GM18868 (cell line): ENCODE measurements around the gene FNDC10.
"Not testable (repeated sequence)": the region's sequence is repeated elsewhere in the genome, so short reads cannot be mapped to it uniquely, and the experiment has no call there.

Source experiments
- ATAC-seq: cut with Tn5 transposase; IDR thresholded peaks from one replicate; pipeline ENCODE4 v1.9.1; 2021; ENCODE audit warnings: mild to moderate bottlenecking, moderate library complexity; ENCODE audit not compliant: unreplicated experiment

Gene FNDC10

DNA sequence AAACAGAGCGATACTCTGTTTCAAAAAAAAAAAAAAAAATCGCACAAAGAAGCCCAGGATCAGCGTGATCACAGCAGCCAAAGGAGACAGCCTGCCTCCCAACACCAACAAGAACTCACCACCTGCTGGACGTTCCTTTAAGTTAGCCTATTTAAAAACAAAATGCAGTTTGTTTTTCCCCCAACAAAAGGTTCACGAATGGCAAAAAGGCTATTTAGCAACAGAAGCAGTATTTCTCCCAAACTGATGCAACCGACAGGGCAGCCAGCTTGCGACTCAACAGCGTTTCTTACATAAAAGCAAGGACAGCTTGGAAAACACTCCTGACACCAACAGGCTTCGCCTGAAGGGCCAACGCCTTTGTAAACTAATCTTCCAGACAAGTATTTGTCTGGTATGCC lies 32.0 kb downstream of the FNDC10 start:
- ATAC-seq, result no peak

DNA sequence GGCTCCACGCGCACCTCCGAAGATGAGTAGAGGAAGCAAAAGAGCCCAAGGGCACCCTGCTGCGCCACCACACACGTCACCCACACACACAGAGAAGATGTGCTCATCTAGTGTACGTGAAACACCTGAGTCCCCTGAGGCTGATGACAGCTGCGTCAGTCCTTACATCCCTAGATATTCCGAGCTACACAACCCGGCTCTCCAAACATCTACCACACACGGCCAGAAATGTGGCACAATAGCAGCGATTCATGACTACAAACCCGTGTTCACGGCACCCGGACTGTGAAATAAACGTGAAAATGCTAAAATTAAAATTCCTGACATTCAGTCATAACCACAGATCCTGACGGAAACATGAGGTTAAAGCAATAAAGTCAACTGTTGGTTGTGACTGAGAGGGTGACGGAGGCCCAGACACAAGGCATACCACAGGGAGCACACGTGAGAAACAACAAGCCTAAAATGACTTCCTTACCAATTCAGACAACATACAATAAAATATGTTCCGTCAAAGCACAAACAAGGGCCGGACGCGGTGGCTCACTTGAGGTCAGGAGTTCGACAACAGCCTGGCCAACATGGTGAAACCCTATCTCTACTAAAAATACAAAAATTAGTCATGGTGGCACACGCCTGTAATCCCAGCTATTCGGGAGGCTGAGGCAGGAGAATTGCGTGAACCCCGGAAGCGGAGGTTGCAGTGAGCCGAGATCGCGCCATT lies 32.6 kb downstream of the FNDC10 start:
- no peak for ATAC-seq

DNA sequence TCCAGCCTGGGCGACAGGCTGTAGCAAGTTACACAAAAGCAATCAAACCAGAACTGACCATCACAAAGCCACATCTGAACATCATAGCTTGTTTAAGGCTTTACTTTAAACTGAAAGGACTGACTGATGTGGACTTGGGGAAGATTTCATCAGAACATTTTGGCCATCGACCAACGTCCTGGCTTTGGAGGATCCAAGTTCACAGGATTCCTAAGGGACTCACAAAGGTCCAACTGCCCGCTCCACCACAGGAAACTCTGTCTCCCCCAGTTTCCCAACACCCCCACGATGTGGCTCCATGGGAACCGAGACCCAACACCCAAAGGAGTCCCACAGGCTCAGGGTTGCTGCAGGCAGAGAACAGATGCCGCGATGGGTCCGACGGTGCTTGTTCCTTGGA lies 34.6 kb downstream of the FNDC10 start:
- ATAC-seq, result no peak

DNA sequence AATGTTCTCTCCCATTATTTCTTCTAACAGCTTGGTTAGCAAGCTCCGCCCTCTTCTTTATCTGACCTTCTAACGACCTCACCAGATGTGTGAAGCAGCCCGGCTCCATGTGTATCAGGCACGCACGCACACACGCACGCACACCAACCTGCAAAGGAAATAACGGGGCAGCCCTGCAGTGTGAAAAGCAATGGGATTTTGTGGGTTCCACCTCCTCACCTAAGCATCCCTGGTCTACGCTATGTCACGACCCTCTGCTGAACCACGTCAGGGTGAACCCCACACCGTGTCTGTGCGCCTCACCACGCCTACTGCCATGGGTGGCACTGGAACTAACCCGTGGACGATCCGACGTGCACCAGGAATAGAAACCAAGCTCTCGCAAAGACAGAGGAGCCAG lies 35.7 kb downstream of the FNDC10 start:
- ATAC-seq, result no peak

DNA sequence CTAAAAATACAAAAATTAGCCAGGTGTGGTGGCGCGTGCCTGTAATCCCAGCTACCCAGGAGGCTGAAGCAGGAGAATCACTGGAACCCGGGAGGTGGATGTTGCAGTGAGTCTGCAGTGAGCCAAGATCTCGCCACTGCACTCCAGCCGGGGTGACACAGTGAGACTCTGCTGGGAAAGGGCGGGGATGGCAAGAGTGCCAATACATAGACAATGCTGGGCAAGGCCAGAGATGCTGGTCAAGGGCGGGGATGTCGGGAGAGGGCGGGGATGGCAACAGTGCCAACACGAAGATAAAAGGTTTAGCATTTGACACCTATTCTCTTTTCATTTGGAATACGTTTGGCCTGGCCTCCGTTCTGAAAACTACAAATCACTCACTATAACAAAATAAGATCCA lies 36.2 kb downstream of the FNDC10 start:
- ATAC-seq, result no peak

DNA sequence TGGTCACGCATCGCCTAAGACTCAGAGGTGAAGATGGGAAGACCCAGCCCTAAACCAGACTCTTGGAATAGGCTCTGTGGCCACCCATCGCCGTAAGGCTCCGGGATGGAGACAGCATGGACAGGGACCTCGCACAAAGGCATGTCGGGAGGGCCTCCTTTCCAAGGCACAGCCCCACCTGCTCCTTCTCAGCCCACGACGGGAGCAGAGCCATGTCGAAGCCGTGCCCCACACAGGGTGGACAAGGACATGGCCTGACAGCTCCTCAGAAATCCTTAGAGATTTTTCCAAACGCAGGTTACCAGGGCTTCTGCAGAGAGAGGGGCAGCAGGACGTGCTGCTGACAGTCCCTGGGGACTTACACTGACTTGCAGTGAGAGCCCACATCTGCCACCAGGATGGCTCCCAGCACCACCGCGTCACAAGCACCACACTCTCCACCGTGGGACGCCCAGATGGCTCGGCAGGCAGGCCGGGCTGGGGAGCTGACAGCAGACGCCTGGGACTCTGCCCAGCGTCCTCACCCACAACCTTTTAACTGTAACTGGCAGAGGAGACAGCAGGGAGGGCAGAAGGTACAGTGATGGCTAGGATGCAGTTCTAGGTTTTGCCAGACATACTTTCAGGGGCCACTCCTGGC lies 37.3 kb downstream of the FNDC10 start:
- ATAC-seq, result no peak

DNA sequence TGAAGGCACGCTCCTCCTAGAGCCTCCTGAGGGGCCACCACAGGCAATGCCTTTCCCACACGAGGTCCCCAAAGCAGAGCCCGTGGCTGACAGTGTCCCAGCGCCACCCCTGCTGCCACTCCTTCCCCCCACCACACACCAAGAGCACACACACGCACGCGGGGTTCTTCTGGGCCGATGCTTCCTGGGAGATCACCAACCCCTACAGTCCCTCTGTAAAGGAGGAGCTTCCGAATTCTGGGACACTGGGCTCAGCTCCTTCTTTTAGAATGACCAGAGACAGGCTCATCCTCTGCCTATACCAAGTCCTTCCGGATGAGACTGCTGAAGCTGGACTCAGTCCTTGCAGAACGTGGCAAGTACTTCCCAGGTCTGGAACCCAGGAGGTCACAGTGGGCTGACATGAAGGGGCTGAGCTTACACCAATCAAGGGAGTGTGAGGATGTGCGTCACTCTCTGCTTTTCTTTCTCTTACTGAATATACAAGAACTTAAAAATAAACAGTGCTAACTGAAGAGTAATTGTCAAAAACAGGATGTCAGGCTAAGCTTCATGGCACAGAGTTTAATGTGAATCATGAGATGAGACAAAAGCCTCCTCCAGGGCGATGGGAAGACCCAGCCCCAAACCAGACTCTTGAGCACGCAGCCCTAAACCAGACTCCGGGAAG lies 38.0 kb downstream of the FNDC10 start:
- no peak for ATAC-seq

DNA sequence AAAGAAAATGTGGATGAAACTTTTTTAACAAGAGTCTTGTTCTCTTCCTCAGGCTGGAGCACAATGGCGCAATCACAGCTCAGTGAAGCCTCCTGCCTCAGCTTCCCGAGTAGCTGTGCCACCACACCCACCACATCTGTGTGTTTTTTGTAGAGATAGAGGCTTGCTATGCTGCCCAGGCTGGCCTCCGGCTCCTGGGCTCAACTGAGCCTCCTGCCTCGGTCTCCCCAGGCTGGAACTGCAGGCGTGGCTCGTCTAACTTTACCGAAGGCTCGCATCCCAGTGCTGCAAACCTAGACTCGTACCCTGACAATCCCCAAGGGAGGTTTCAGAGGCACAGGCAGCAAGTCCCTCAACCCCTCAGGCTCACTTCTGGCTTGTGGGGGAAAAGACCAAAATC lies 39.8 kb downstream of the FNDC10 start:
- ATAC-seq, result no peak

DNA sequence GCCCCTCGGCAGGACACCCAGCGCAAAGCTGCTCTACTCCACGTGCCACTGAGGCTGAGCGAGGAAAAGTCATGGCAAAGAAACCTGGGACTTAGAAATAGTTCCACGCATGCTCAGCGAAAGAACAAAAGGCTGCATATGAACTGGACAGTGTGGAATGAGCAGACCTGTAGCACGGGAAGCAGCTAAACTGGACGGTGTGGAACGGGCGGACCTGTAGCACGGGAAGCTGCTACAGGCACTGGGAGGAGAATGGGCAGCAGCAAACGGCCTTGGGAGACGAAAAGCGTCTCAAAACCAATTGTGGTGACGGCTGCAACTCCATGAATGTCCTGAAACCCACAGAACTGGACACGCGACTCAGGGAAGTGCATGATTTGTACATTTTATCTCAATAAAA lies 40.9 kb downstream of the FNDC10 start:
- no peak for ATAC-seq

DNA sequence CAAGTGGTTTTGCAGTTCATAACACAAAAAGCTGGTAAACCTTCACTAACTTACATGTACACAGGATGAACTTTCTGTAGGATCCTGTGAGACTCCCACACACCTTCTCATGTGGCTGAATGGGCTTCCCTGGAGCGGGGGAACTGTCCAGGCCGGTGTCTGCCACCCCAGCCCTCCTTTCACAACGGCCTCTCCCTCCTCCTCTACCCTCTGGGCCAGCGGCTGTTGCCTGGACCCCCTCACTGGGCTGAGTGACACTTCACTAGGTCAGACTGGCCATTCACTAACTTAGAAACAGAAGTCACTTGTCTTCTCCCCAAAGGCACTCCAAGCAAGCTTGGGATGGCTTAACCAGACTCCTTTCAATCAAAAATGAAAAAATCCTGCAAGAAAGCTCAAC lies 41.3 kb downstream of the FNDC10 start:
- no peak for ATAC-seq

DNA sequence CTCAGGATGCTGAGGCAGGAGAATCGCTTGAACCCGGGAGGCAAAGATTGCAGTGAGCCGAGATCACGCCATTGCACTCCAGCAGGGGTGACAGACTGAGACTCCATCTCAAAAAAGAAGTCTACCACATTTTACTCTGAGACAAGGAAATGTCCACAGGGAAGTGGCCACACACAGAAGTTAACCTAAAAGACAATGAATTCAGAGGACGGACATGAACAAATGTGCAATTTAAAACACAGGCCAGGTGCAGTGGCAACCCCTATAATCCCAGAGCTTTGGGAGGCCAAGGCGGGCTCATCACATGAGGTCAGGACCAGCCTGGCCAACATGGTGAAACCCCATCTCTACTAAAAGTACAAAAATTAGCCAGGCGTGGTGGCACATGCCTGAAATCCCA lies 42.2 kb downstream of the FNDC10 start:
- ATAC-seq, result not testable (repeated sequence)

DNA sequence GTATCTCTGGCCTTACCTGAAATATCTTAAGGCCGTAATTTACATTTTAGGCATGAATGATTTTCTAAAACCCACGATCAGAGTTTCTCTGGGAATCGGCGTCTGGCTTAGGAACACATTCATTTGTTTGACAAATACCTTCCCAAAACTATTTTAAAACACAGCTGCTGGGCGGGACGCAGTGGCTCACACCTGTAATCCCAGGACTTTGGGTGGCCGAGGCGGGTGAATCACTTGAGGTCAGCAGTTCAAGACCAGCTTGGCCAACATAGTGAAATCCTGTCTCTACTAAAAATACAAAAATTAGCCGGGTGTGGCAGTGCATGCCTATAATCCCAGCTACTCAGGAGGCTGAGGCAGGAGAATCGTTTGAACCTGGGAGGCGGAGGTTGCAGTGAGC lies 43.0 kb downstream of the FNDC10 start:
- not testable (repeated sequence) for ATAC-seq

DNA sequence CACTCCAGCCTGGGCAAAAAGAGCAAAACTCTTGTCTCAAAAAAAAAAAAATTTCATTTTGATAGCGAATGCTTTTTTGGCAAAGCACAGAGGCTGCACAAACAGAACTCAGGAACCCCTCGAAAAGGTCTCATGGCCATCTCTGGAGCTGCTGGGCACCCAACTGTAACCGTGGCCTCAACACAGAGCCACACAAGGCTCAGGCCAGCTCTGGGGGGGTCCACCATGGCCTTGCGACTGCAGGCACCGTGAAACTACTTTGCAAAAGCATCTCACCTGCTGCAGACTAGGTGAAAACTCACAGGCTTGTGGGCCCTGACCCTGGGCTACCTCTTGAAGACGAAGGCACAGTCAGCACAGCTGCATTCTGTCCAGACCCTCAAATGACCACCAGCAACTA lies 43.4 kb downstream of the FNDC10 start:
- no peak for ATAC-seq

DNA sequence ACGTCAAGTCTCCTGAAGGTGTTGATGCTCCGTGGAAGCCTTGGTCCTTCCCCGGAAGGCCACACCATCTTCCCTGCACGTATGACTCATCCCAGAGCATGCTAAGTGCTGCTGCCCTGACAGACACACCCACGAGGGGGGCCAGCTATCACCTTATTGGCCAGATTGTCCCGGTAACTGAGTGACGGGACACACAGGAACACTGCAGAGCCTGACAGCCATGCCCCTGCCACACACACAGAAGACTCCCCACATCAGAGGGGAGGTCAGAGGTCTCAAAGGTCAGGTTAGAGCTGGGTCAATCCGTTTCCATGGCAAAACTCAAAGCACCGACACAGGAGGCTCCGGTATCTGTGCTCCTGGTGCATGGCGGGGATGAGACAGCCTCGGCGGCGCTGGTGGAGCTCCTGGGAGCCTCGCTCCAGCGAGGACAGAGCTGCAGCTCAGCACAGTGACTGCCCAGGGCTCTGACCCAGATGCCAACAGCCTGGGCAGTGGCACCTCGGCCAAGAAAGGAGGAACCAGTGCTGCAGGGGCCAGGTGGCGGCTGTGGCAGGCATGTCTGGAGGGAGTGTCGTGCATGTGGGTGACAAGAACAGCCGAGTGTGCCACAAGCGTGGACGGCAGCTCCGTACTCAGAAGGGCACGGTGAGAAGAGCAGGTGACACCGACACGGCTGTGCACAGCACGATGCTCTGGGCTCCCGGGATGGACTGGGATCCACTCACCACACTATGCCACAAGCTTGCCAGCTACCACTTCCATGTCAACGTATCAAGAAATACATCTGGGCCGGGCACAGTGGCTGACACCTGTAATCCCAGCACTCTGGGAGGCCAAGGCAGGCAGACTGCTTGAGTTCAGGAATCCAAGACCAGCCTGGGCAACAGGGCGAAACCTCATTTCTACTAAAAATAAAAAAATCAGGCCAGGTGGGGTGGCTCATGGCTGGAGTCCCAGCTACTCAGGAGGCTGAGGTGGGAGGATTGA lies 44.7 kb downstream of the FNDC10 start:
- no peak for ATAC-seq

DNA sequence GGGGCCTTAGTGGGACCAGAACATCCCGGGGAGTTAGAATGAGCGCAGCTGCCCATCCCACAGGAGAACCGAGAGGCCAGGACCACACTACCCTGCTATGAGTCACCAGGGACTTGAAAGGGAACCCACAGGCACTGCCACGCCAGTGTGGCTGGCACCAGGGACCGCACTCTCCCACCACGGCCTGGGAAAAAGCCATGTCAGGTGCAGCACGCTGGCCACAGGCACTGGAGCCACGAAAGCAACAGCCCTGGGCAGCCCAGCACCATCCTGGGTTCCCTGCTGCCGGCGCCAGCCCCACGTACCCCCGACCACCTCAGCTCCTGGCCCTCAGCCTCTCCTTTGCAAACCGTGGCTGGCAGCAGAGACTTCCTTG lies 45.4 kb downstream of the FNDC10 start:
- ATAC-seq, result no peak

DNA sequence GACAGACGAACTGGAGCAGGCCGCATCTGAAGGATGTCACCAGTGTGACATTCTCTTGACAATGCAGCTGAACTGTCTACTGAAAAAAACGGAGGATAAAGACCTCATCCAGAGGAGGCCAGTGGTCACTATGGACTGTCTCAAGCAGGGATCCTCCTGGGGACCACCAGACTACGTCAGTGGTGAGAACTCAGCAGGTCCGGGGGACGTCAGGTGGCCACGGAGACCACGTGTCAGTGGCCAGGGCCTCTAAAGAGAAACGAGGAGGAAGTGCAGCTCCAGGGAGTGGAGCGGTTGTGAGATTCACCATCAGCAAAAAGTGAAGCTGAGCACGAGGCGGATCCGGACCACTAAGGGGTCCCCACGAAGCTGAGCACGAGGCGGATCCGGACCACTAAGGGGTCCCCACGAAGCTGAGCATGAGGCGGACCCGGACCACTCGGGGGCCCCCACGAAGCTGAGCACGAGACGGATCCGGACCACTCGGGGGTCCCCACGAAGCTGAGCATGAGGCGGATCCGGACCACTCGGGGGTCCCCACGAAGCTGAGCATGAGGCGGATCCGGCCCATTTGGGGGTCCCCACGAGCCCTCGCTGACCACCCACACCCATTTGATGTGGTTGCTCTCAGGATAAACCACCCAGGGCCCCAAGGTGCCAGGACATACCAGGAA lies 46.0 kb downstream of the FNDC10 start:
- ATAC-seq, result no peak

DNA sequence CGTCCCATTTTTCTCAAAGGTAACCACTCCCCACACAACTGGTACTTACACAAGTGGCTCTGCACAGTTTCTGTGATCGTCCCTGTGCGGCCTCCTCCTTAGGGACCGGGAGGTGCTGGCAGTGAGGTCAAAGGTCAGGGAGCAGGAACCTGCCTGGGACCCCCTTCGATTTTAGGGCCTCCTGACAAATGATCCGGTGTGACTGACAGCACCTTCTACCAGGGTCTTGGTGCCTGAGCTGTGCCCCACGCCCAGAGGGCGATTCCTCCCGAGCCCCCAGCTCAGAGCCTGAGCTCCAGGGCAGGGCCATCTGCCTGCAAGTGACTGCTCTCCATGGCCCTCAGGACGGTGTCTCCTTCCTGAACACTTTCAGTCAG lies 47.7 kb downstream of the FNDC10 start:
- no peak for ATAC-seq

DNA sequence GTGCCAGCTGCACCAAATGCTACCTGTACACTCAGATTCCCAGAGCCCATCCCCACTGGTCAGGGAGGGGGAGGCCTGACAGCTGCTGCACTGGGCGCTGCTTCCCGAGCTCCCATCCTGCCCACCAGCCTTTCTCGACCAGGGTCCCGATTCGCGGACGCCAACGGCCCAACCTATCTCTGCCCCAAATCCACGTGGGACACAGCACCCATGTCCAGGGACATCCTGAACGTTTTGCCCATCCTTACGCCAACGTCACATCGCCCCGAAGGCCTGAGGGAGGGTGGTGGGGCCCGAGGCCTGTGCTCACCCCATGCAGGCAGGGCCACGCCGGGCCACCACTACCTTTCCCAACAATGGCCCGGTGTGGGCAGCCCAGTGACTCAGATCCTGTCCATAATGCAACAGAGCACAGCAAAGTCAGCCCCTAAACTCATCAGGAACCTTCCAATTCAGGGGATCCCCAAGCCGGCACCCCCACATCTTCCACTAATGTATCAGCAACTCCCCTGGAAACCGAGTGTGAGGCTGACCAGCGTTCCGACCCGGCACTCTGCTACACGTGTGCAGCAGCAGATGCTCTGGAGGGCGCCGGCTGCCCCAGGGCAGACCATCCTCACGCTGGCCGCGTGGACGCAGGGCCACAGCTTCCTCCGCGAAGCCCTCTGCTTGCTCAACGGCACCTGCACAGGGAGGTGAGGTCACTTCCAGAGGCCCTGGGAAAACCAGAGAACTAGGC lies 48.2 kb downstream of the FNDC10 start:
- ATAC-seq, result no peak

DNA sequence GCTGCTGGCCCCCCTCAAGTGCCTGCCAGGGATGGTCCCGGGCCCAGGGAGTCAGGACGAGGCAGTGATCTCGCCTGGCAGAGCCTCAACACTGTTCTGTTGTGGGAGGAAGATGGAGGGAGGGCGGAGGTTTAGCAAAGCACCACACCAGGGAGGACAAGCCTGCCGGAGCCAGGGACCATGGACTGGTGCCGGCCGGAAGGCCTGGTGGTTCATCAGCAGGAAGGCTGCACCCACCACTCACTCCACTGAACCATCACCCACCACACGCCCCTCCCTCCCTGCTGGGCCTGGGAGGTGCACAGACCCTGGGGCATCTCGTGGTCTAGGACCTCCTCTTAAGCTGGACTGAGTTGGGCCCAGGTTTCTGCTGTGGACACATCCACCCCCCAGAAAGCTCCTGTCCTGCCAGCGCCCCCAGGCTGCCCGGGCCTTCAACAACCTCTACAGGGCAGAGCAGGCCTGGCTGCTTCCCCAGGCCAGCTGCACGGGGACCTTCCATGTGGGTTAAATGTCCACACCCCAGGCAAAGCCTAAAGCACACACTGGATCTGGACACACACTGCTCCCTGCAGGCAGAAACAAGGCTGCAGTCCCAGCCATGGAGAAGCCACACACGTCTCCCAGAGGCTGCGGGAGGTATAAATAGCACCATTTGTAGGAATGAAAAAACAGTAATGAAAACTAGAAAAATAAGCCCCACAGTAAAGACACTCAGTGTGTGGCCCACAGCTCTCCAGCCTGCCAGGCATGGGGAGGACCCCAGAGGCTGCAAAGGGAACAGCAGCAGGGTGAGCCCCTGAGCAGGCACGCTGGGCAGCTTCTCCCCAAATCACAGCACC lies 49.1 kb downstream of the FNDC10 start:
- ATAC-seq, result no peak
